Endothelial cell (in vitro differentiated cells): ENCODE results near the gene C19orf47. TPM values are rescaled to one million over a fixed set of nuclear protein-coding genes. Genes with fewer than 3 reads are reported as not detected.

Experiments used
- DNase-seq: peaks from one replicate; pipeline ENCODE4 v3.0.0; 2021; ENCODE audit warnings: low spot score
- H3K27ac Mint-ChIP-seq: one replicate; pipeline ENCODE4 v1.8.0; 2021; ENCODE audit warnings: mixed read lengths, inconsistent platforms; ENCODE audit not compliant: unreplicated experiment
- H3K27me3 Mint-ChIP-seq: one replicate; pipeline ENCODE4 v1.8.0; 2021; ENCODE audit warnings: mild to moderate bottlenecking, moderate library complexity, mixed read lengths, inconsistent platforms; ENCODE audit not compliant: unreplicated experiment
- H3K36me3 Mint-ChIP-seq: one replicate; pipeline ENCODE4 v1.8.0; 2021; ENCODE audit warnings: mild to moderate bottlenecking, low read depth, mixed read lengths, inconsistent platforms; ENCODE audit not compliant: unreplicated experiment
- H3K4me1 Mint-ChIP-seq: one replicate; pipeline ENCODE4 v1.8.0; 2021; ENCODE audit warnings: mild to moderate bottlenecking, mixed read lengths, inconsistent platforms; ENCODE audit not compliant: unreplicated experiment
- H3K4me3 Mint-ChIP-seq: one replicate; pipeline ENCODE4 v1.8.0; 2021; ENCODE audit warnings: mild to moderate bottlenecking, mixed read lengths, inconsistent platforms; ENCODE audit not compliant: unreplicated experiment
- H3K9me3 Mint-ChIP-seq: one replicate; pipeline ENCODE4 v1.8.0; 2021; ENCODE audit warnings: mixed read lengths, inconsistent platforms; ENCODE audit not compliant: unreplicated experiment
- total RNA-seq: library from RNA; stranded (reverse); fragmentation: NEBNext Ultra II Directional; extraction: Animal tissue kit (Norgen Biotek cat#: 25700); gene quantifications from one replicate; pipeline ENCODE4 v1.2.1, GENCODE V29; 2021; ENCODE audit not compliant: unreplicated experiment
- TF ChIP-seq, protein P1 (sequence below): fragments of 200-600 bp; sonication (generic); IDR thresholded peaks from one replicate; pipeline ENCODE4 v1.5.0; 2021; ENCODE audit warnings: antibody characterized with exemption; ENCODE audit not compliant: unreplicated experiment

C19orf47 gene
- total RNA-seq, 1 donor from 2014 or later, result 17.9 TPM

- no peak for DNase-seq
- Mint-ChIP-seq H3K4me1 (no peaks in the 10 kb centered on the region), H3K36me3 (peaks cover 36% of the 10 kb centered on the region), H3K9me3 (no peaks in the 10 kb centered on the region), H3K27ac (no peak overlapping the region), H3K27me3 (peaks cover 5% of the 10 kb centered on the region), H3K4me3 (no peak overlapping the region)
- TF ChIP-seq, protein P1, sequence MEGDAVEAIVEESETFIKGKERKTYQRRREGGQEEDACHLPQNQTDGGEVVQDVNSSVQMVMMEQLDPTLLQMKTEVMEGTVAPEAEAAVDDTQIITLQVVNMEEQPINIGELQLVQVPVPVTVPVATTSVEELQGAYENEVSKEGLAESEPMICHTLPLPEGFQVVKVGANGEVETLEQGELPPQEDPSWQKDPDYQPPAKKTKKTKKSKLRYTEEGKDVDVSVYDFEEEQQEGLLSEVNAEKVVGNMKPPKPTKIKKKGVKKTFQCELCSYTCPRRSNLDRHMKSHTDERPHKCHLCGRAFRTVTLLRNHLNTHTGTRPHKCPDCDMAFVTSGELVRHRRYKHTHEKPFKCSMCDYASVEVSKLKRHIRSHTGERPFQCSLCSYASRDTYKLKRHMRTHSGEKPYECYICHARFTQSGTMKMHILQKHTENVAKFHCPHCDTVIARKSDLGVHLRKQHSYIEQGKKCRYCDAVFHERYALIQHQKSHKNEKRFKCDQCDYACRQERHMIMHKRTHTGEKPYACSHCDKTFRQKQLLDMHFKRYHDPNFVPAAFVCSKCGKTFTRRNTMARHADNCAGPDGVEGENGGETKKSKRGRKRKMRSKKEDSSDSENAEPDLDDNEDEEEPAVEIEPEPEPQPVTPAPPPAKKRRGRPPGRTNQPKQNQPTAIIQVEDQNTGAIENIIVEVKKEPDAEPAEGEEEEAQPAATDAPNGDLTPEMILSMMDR, result no peak
Measured at GRCh38 chr19:40321076-40321475, 27.1 kb downstream of the C19orf47 start.

DNA sequence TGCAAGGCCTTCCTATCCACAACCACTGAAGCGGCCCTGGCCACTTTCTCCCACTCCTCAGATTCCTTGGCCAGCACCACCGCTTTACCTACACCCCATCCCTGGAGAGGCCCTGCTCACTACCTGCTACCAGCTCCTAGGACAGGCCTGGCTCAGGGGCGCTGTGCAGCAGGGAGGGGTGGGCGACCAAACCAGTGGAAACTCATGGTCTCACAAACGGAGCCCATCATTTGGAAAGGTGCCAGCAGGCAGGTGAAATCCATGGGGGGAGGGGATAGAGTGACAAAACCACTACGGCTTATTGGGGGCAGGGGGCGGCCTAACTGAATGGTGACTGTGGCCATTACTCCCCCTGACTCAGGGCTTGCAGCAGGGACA is 27.6 kb downstream of the C19orf47 start:
- H3K9me3 Mint-ChIP-seq, result no peaks in the 10 kb centered on the region
- peaks cover 31% of the 10 kb centered on the region for H3K36me3 Mint-ChIP-seq
- no peak overlapping the region for H3K27ac Mint-ChIP-seq
- H3K4me3 Mint-ChIP-seq, result no peak overlapping the region
- TF ChIP-seq, protein P1, result no peak
- H3K27me3 Mint-ChIP-seq, result peaks cover 5% of the 10 kb centered on the region
- no peaks in the 10 kb centered on the region for H3K4me1 Mint-ChIP-seq
- DNase-seq, result no peak

DNA sequence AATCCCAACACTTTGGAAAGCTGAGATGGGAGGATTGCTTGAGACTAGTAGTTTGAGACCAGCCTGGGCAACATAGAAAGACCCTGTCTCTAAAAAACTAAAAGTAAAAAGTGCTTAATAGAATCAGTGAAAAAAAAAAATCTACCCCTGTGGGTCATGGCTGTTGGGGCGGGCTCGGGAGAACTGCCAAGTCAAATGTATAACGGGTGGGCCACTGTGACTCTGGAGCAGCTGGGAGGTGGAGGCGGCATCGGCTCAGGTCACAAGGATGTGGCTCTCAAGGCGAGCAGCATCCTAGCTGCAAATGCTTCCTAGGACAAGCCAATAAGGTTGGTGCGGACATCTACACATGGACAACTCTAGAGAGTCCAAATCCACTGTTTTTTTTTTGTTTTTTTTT is 30.9 kb downstream of the C19orf47 start:
- Mint-ChIP-seq H3K36me3 (peaks cover 12% of the 10 kb centered on the region), H3K4me1 (no peaks in the 10 kb centered on the region), H3K4me3 (no peak overlapping the region), H3K27me3 (peaks cover 2% of the 10 kb centered on the region), H3K9me3 (no peaks in the 10 kb centered on the region), H3K27ac (no peak overlapping the region)
- TF ChIP-seq, protein P1, result no peak
- no peak for DNase-seq

DNA sequence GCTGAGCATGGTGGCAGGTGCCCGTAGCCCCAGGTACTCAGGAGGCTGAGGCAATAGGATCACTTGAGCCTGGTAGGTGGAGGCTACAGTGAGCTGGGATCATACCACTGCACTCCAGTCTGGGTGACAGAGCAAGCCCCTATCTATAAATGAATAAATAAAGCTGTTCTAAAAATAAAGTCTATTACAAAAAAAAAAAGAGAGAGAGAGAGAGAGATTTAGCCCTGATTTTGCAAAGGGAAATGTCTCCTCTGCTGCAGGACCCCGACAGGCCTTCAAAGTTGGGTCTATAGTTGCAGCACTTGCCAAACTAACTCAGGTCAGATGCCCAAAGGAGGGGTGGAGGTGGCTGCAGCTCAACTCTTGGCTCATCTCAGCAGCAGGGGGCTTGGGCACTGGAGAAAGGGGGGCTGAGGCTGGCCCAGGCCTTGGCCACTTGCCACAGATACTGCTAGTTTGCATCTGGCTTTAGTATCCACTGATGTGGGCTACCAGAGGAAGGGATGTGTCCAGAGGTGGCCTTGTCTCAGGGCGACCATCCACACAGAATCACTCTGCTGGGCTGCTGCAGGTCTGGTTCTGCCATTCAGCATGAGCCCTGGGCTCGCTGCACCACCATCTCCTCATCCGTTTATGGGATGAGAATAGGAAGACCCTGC is 32.3 kb downstream of the C19orf47 start:
- H3K4me1 Mint-ChIP-seq, result no peaks in the 10 kb centered on the region
- H3K36me3 Mint-ChIP-seq, result peaks cover 11% of the 10 kb centered on the region
- no peaks in the 10 kb centered on the region for H3K9me3 Mint-ChIP-seq
- H3K27me3 Mint-ChIP-seq, result peaks cover 2% of the 10 kb centered on the region
- H3K27ac Mint-ChIP-seq, result no peak overlapping the region
- H3K4me3 Mint-ChIP-seq, result no peak overlapping the region
- TF ChIP-seq, protein P1, result no peak
- no peak for DNase-seq

GRCh38 chr19:40314656-40315055 is 33.5 kb downstream of the C19orf47 start:
- TF ChIP-seq, protein P1, result no peak
- Mint-ChIP-seq H3K9me3 (no peaks in the 10 kb centered on the region), H3K36me3 (peaks cover 7% of the 10 kb centered on the region), H3K4me1 (no peaks in the 10 kb centered on the region), H3K27ac (no peak overlapping the region), H3K27me3 (no peaks in the 10 kb centered on the region), H3K4me3 (no peak overlapping the region)
- DNase-seq, result no peak
